ENCODE data around the gene CMIP.

- TF ChIP-seq POLR2A (IDR thresholded peaks at IDR 0.05) (no peak), CTCF (IDR thresholded peaks at IDR 0.05) (no peak)
These were observed 105.8 kb downstream of the CMIP start for GRCh38 chr16:81550432-81550808.

Measured in Peyer's patch (tissue), 4 donors.